Measurements from ENCODE around the gene PCGF6.
A peak's percentile ranks its signal among the peaks of the same experiment; 100 is the strongest.
"Not testable (repeated sequence)": the region's sequence is repeated elsewhere in the genome, so short reads cannot be mapped to it uniquely, and the experiment has no call there.

PCGF6 gene

GRCh38 chr10:103310197-103310596 is 40.7 kb downstream of the PCGF6 start:
- no peak for DNase-seq

- no peak for DNase-seq
Observed at GRCh38 chr10:103307594-103307993, 43.3 kb downstream of the PCGF6 start.

GRCh38 chr10:103295374-103296015 is 55.4 kb downstream of the PCGF6 start:
- DNase-seq, result no peak

GRCh38 chr10:103291588-103291987 is 59.4 kb downstream of the PCGF6 start:
- no peak for DNase-seq

GRCh38 chr10:103287992-103288391 is 62.9 kb downstream of the PCGF6 start:
- DNase-seq, result no peak

- DNase-seq, result peak; percentile 62 to 86 (median 80)
Observed at GRCh38 chr10:103284170-103284569, 66.8 kb downstream of the PCGF6 start.

- peak in 1 of 4 experiments; percentile 24 for DNase-seq
Observed at GRCh38 chr10:103282961-103283360, 68.0 kb downstream of the PCGF6 start.

GRCh38 chr10:103281753-103282152 is 69.2 kb downstream of the PCGF6 start:
- DNase-seq, result no peak

GRCh38 chr10:103280506-103280905 is 70.4 kb downstream of the PCGF6 start:
- DNase-seq, result no peak

- no peak for DNase-seq
Observed at GRCh38 chr10:103280031-103280430, 70.9 kb downstream of the PCGF6 start.

- DNase-seq, result peak; percentile 57 to 84 (median 76)
Observed at GRCh38 chr10:103278862-103279298, 72.1 kb downstream of the PCGF6 start.

GRCh38 chr10:103278537-103278823 is 72.5 kb downstream of the PCGF6 start:
- no peak for DNase-seq

- DNase-seq, result no peak
Observed at GRCh38 chr10:103277713-103278536, 73.0 kb downstream of the PCGF6 start.

- DNase-seq, result peak; percentile 21 to 54 (median 32)
Observed at GRCh38 chr10:103276896-103277712, 73.8 kb downstream of the PCGF6 start, which contains the start of gene INA. Gene INA, plus strand, starts transcription at chr10:103277138. Its CDS starts 74 bp downstream, at chr10:103277212.

- no peak for DNase-seq
Observed at GRCh38 chr10:103276251-103276895, 74.6 kb downstream of the PCGF6 start.

GRCh38 chr10:103273041-103273441 is 77.9 kb downstream of the PCGF6 start:
- peak; percentile 40 to 72 (median 54) for DNase-seq

GRCh38 chr10:103265717-103266329 is 85.1 kb downstream of the PCGF6 start:
- peak; percentile 65 to 84 (median 78) for DNase-seq

GRCh38 chr10:103262229-103262628 is 88.7 kb downstream of the PCGF6 start:
- no peak for DNase-seq

GRCh38 chr10:103259989-103260388 is 91.0 kb downstream of the PCGF6 start:
- no peak for DNase-seq

GRCh38 chr10:103258928-103259327 is 92.0 kb downstream of the PCGF6 start:
- DNase-seq, result not testable (repeated sequence)

GRCh38 chr10:103257812-103258211 is 93.1 kb downstream of the PCGF6 start:
- DNase-seq, result no peak

- no peak for DNase-seq
Observed at GRCh38 chr10:103256613-103257012, 94.3 kb downstream of the PCGF6 start.
